GM23338 (cell line): ENCODE results near the gene MAPK9. TPM values are rescaled to one million over a fixed set of nuclear protein-coding genes. Genes with fewer than 3 reads are reported as not detected.

ENCODE experiments used
- ATAC-seq: fragments of 200-7000 bp; cut with Tn5 transposase; 3 replicates; pipeline ENCODE4 v1.9.1; 2020
- DNase-seq: peaks from one replicate; pipeline ENCODE4 v3.0.0-alpha.2; 2015; ENCODE audit warnings: low spot score
- H2AFZ ChIP-seq: fragments of 200-600 bp; sonication (generic); 2 replicates; pipeline ENCODE4 v1.8.0; 2016; ENCODE audit warnings: antibody characterized with exemption, mild to moderate bottlenecking, moderate library complexity
- H3F3A ChIP-seq: fragments of 200-600 bp; sonication (generic); replicated peaks from 2 replicates; pipeline ENCODE4 v1.8.0; 2017; ENCODE audit warnings: antibody characterized with exemption, mixed run types, low read depth
- H3K27ac ChIP-seq: fragments of 200-600 bp; sonication (generic); 2 replicates; pipeline ENCODE4 v1.6.1; 2016; ENCODE audit warnings: low read depth
- H3K27me3 ChIP-seq: fragments of 200-600 bp; sonication (generic); 2 replicates; pipeline ENCODE4 v1.8.0; 2016; ENCODE audit warnings: mild to moderate bottlenecking, mixed run types, moderate library complexity; ENCODE audit not compliant: insufficient read depth
- H3K36me3 ChIP-seq: fragments of 200-600 bp; sonication (generic); 2 replicates; pipeline ENCODE4 v1.8.0; 2016; ENCODE audit warnings: mild to moderate bottlenecking; ENCODE audit not compliant: insufficient read depth
- H3K4me1 ChIP-seq: fragments of 200-600 bp; sonication (generic); 2 replicates; pipeline ENCODE4 v1.8.0; 2016; ENCODE audit warnings: mild to moderate bottlenecking, moderate library complexity; ENCODE audit not compliant: insufficient read depth
- H3K4me2 ChIP-seq: fragments of 200-600 bp; sonication (generic); 2 replicates; pipeline ENCODE4 v1.7.1; 2017; ENCODE audit warnings: mixed run types
- H3K4me3 ChIP-seq: fragments of 200-600 bp; sonication (generic); 2 replicates; pipeline ENCODE4 v1.6.1; 2016; ENCODE audit warnings: mixed run types
- H3K79me2 ChIP-seq: fragments of 200-600 bp; sonication (generic); replicated peaks from 2 replicates; pipeline ENCODE4 v1.8.0; 2017; ENCODE audit warnings: mild to moderate bottlenecking; ENCODE audit not compliant: insufficient read depth
- H3K9me2 ChIP-seq: fragments of 200-600 bp; sonication (generic); 2 replicates; pipeline ENCODE4 v1.8.0; 2017; ENCODE audit not compliant: insufficient read depth
- H4K20me1 ChIP-seq: fragments of 200-600 bp; sonication (generic); replicated peaks from 2 replicates; pipeline ENCODE4 v1.8.0; 2017; ENCODE audit warnings: mild to moderate bottlenecking; ENCODE audit not compliant: insufficient read depth
- H3K27ac Mint-ChIP-seq: 2 replicates; pipeline ENCODE4 v1.8.0; 2020; ENCODE audit warnings: inconsistent platforms, mild to moderate bottlenecking, moderate library complexity, mixed read lengths
- H3K27me3 Mint-ChIP-seq: 3 replicates; pipeline ENCODE4 v1.8.0; 2022; ENCODE audit warnings: low read depth, mild to moderate bottlenecking, moderate library complexity, mixed read lengths, inconsistent platforms; ENCODE audit not compliant: insufficient read depth, poor library complexity
- H3K36me3 Mint-ChIP-seq: 3 replicates; pipeline ENCODE4 v1.8.0; 2021; ENCODE audit warnings: low read depth, mild to moderate bottlenecking, inconsistent platforms, moderate library complexity, mixed read lengths
- H3K4me1 Mint-ChIP-seq: 3 replicates; pipeline ENCODE4 v1.8.0; 2020; ENCODE audit warnings: mild to moderate bottlenecking, inconsistent platforms, mixed read lengths
- H3K4me3 Mint-ChIP-seq: 3 replicates; pipeline ENCODE4 v1.8.0; 2021; ENCODE audit warnings: moderate library complexity, mild to moderate bottlenecking, inconsistent platforms, mixed read lengths
- H3K9me3 Mint-ChIP-seq: 3 replicates; pipeline ENCODE4 v1.8.0; 2020; ENCODE audit warnings: moderate library complexity, mild to moderate bottlenecking, inconsistent platforms, mixed read lengths
- CREB1 ChIP-seq: fragments of 250-450 bp; sonication (Bioruptor Pico); IDR thresholded peaks from 2 replicates; pipeline ENCODE4 v1.5.0; 2020; ENCODE audit warnings: low read depth, mild to moderate bottlenecking, moderate library complexity
- ETS1 ChIP-seq: IDR thresholded peaks from 2 replicates; pipeline ENCODE4 v1.6.1; 2016; ENCODE audit warnings: antibody characterized with exemption
- EZH2 ChIP-seq: fragments of 200-600 bp; sonication (generic); IDR thresholded peaks from one replicate; pipeline ENCODE4 v1.8.0; 2017; ENCODE audit warnings: antibody characterized with exemption, mild to moderate bottlenecking, low read depth; ENCODE audit not compliant: unreplicated experiment
- EZH2phosphoT487 ChIP-seq: fragments of 200-600 bp; sonication (generic); IDR thresholded peaks from one replicate; pipeline ENCODE4 v1.8.1; 2018; ENCODE audit warnings: antibody characterized with exemption; ENCODE audit not compliant: unreplicated experiment
- JUNB ChIP-seq: IDR thresholded peaks from one replicate; pipeline ENCODE4 v1.6.1; 2016; ENCODE audit warnings: antibody characterized with exemption; ENCODE audit not compliant: unreplicated experiment
- NANOG ChIP-seq: IDR thresholded peaks from 2 replicates; pipeline ENCODE4 v1.6.1; 2016; ENCODE audit warnings: antibody characterized with exemption, borderline replicate concordance
- POLR2AphosphoS5 ChIP-seq: IDR thresholded peaks from 2 replicates; pipeline ENCODE4 v1.6.1; 2016; ENCODE audit warnings: antibody characterized with exemption, low read depth
- REST ChIP-seq: IDR thresholded peaks from one replicate; pipeline ENCODE4 v1.6.1; 2018; ENCODE audit warnings: antibody characterized with exemption; ENCODE audit not compliant: unreplicated experiment
- STAT1 ChIP-seq: IDR thresholded peaks from one replicate; pipeline ENCODE4 v1.6.1; 2016; ENCODE audit warnings: antibody characterized with exemption; ENCODE audit not compliant: unreplicated experiment
- ZNF114 ChIP-seq: fragments of 250-450 bp; sonication (Bioruptor Pico); IDR thresholded peaks from 2 replicates; pipeline ENCODE4 v1.5.0; 2020; ENCODE audit warnings: mild to moderate bottlenecking, moderate library complexity
- ZNF331 ChIP-seq: fragments of 250-450 bp; sonication (Bioruptor Pico); IDR thresholded peaks from 2 replicates; pipeline ENCODE4 v1.5.0; 2020; ENCODE audit warnings: low read depth, mild to moderate bottlenecking, moderate library complexity
- ZNF462 ChIP-seq: fragments of 250-450 bp; sonication (Bioruptor Pico); IDR thresholded peaks from 2 replicates; pipeline ENCODE4 v1.5.0; 2020; ENCODE audit warnings: mild to moderate bottlenecking, moderate library complexity
- polyA plus RNA-seq: library from polyadenylated mRNA; unstranded; fragments of >200 nt; fragmentation: Nextera tagmentation; extraction: Ambion mirVana; gene quantifications from 2 replicates; pipeline ENCODE4 v1.2.1, GENCODE V29; 2016
- total RNA-seq: library from RNA; depleted of rRNA; stranded (reverse); fragments of >200 nt; shearing (Covaris generic); gene quantifications from 2 replicates; pipeline ENCODE4 v1.2.3, GENCODE V29; 2014
- TF ChIP-seq, protein P1 (sequence below), 2 experiments: fragments of 200-600 bp in 1 of 2; sonication (generic) in 1 of 2; conservative IDR thresholded peaks; 2 replicates each; pipeline versions ENCODE4 v1.5.1 to v1.6.1; 2016 to 2017; ENCODE audit warnings: antibody characterized with exemption in 2 of 2, low read depth in 2 of 2, mild to moderate bottlenecking in 2 of 2, moderate library complexity in 1 of 2

MAPK9 gene
- total and polyA plus RNA-seq, 2 experiments from 2014 or later, result 16.8 to 37.0 TPM

DNA sequence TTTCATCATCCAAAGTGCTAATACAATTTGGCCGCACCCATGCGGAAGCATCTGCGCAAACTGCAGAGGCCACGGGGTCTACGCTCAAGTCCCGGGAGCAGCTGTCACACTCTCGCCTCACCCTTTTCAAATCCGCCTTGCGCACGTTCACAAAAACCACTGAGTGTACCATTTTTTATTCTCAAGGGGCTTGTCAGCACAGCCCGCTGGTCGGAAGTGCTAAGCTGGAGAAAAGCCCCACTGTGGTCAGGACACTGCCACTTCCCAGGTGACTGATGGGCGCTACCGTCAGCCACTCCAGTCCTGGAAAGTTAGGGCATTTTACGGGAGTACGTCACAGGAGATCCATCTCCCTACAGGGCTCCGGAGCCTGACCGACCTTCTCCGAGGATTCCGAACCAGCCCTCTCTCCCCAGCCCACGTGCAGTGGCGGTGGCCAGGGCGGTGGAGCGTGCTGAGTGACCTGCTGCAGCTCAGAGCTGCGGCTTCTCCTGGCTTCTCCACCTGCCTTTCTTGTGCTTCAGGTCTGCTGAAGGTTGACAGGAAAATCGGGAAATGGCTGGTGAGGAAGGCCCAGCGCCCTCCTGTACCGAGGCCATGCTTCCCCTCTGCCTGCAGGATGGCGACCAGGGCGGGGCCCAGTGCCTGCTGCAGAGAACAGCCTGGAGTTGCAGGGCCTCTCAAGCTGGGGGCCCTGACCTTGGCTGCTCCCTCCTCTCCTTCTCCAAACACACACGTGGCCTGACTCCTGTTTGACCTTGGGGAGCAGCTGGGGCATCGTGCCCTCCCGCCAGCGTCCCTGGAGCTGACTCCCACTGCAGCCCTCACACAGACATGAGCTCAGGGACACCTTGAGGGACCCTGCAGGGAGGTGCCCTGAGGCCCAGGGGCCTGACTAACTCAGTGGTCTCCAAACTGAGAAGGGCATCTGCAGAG, 97.2 kb downstream of the MAPK9 start:
- H3K4me3 ChIP-seq, result no peak overlapping the region
- DNase-seq (no peak), ATAC-seq (no peak)
- H3K27me3 ChIP-seq, result no peaks in the 10 kb centered on the region
- no peaks in the 10 kb centered on the region for H3F3A ChIP-seq
- Mint-ChIP-seq H3K4me3 (no peak overlapping the region), H3K9me3 (peaks cover 6% of the 10 kb centered on the region), H3K4me1 (no peaks in the 10 kb centered on the region), H3K27me3 (no peaks in the 10 kb centered on the region), H3K36me3 (no peaks in the 10 kb centered on the region; the same call in 2 of the 3 replicates), H3K27ac (no peak overlapping the region)
- H3K4me2 ChIP-seq, result no peak overlapping the region
- no peak overlapping the region for H2AFZ ChIP-seq
- no peaks in the 10 kb centered on the region for H3K79me2 ChIP-seq
- no peaks in the 10 kb centered on the region for H3K9me2 ChIP-seq
- H3K27ac ChIP-seq, result no peak overlapping the region
- TF ChIP-seq, protein P1, sequence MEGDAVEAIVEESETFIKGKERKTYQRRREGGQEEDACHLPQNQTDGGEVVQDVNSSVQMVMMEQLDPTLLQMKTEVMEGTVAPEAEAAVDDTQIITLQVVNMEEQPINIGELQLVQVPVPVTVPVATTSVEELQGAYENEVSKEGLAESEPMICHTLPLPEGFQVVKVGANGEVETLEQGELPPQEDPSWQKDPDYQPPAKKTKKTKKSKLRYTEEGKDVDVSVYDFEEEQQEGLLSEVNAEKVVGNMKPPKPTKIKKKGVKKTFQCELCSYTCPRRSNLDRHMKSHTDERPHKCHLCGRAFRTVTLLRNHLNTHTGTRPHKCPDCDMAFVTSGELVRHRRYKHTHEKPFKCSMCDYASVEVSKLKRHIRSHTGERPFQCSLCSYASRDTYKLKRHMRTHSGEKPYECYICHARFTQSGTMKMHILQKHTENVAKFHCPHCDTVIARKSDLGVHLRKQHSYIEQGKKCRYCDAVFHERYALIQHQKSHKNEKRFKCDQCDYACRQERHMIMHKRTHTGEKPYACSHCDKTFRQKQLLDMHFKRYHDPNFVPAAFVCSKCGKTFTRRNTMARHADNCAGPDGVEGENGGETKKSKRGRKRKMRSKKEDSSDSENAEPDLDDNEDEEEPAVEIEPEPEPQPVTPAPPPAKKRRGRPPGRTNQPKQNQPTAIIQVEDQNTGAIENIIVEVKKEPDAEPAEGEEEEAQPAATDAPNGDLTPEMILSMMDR (conservative IDR thresholded peaks at IDR 0.05; ENCODE audit: low read depth in 2 of 2), result no peak
- TF ChIP-seq ZNF462 (CRISPR knock-in tag) (no peak), JUNB (no peak), REST (no peak), STAT1 (no peak), ZNF331 (CRISPR knock-in tag) (no peak), ZNF114 (CRISPR knock-in tag) (no peak), EZH2phosphoT487 (no peak), EZH2 (no peak), ETS1 (no peak), CREB1 (no peak), POLR2AphosphoS5 (no peak), NANOG (no peak)
- H4K20me1 ChIP-seq, result no peaks in the 10 kb centered on the region
- H3K4me1 ChIP-seq, result no peaks in the 10 kb centered on the region
- H3K36me3 ChIP-seq, result no peaks in the 10 kb centered on the region
